UCSD-AML1 (cell line): ENCODE results near the gene ZNF408.

Experiments used
- DNase-seq: peaks from one replicate; lab custom pipeline; 2025; ENCODE audit not compliant: unreplicated experiment; lab: John Stamatoyannopoulos, UW

Gene ZNF408

GRCh38 chr11:46725338-46726205, 24.7 kb downstream of the ZNF408 start:
- DNase-seq = no peak

DNA sequence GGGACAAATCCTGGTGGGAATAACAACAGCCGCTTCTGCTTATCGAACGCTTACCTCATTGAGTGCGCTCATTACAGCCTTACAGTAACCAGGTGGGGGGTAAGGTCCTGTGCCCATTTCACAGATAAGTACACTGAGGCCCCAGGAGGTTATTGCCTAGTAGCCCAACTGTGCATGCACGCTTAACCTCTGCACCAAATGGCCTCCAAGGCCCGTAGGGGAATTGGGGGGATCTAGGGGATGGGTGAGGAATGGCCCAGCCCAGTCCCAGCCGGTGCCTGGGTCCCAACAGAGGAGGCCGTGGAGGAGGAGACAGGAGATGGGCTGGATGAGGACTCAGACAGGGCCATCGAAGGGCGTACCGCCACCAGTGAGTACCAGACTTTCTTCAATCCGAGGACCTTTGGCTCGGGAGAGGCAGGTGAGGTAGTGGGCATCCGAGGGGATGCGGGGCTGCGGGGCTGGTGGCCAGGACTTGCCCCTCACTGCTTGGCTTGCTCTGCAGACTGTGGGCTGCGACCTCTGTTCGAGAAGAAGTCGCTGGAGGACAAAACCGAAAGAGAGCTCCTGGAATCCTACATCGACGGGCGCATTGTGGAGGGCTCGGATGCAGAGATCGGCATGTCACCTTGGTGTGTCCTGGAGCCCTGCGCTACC, 25.5 kb downstream of the ZNF408 start:
- no peak for DNase-seq

- DNase-seq = no peak
Observed at GRCh38 chr11:46727952-46728658, 27.3 kb downstream of the ZNF408 start.

DNA sequence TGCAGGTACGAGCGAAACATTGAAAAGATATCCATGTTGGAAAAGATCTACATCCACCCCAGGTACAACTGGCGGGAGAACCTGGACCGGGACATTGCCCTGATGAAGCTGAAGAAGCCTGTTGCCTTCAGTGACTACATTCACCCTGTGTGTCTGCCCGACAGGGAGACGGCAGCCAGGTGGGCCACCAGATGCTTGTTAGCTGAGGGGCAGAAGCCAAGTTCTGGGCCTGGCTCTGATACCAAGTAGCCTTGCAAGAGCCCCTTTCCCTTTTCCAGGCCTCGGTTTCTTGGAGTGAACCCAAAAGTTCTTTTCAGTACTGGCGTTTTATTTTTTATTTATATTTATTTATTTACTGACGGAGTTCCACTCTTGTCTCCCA, 27.8 kb downstream of the ZNF408 start:
- no peak for DNase-seq

DNA sequence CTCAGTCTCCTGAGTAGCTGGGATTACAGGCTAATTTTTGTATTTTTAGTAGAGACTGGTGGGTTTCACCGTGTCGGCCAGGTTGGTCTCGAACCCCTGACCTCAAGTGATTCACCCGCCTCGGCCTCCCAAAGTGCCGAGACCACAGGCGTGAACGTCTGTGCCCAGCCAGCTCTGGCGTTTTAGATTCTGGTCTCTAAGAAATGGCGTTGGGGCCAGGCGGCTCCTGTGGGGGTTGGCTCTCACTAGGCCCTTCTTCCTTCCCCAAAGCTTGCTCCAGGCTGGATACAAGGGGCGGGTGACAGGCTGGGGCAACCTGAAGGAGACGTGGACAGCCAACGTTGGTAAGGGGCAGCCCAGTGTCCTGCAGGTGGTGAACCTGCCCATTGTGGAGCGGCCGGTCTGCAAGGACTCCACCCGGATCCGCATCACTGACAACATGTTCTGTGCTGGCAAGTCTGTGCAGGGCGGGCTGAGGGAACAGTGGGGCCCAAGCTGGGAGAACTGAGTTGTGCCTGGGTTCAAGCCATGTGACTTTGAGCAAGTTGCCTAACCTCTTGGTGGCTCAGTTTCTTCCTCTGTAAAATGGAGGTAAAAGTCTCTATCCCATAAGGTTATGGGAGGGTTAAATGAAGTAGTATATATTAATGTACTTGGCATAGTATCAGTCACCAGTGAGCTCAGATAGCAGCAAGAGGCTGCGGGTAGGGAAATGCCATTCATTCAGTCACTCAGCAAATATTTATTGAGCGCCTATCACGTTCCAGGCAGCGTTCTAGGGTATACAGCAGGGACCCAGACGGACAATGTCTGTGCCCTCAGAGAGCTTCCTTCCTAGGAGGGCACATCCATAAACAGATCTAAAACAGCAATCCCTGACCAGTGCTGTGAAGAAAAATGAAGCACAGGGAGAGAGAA, 28.5 kb downstream of the ZNF408 start:
- DNase-seq = no peak

DNA sequence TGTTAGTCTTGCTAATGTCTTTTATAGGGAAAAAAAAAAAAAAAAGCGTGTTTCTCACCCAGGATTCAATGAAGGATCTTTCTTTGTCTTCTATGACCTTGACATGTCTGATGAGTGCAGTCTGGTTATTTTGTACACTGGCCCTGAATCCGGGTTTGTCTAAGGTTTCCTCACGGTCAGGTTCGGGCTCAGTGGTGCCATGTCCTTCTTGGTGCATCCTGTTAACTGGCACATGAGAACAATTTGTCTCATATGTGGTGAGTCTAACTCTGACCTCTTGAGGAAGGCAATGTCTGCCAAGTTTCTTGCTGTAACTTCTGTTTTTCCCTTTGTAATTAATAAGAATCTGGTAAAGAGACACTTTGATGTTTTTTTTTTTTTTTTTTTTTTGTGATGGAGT, 30.7 kb downstream of the ZNF408 start:
- DNase-seq = no peak

GRCh38 chr11:46733234-46733633, 32.4 kb downstream of the ZNF408 start:
- no peak for DNase-seq

GRCh38 chr11:46736146-46736545, 35.3 kb downstream of the ZNF408 start:
- DNase-seq = no peak

DNA sequence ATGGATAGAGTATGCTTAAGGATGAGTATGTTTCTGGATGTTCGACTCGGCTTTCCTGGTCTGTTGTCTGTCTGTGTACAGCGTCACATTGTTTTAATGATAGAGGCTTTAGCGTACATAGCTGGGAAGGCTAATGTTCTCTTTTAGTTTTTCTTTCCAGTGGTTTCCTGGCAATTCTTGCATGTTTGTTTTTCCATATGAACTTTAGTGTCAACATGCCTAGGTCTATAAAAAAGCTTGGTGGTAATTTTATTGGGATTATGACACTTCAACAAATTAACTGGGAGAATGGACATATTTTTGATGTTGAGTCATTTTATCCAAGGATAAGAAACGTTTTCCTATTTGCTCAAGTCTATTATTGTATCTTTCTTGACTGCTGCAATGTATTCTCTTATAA, 35.8 kb downstream of the ZNF408 start:
- no peak for DNase-seq

GRCh38 chr11:46737699-46738098, 36.9 kb downstream of the ZNF408 start:
- no peak for DNase-seq

DNA sequence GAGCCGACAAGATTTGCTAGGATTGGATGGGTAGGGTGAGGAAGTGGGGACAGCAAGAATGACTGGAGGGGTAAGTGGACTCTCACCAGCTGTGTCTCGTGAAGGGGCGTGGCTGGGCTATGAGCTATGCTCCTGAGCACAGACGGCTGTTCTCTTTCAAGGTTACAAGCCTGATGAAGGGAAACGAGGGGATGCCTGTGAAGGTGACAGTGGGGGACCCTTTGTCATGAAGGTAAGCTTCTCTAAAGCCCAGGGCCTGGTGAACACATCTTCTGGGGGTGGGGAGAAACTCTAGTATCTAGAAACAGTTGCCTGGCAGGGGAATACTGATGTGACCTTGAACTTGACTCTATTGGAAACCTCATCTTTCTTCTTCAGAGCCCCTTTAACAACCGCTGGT, 38.1 kb downstream of the ZNF408 start:
- DNase-seq = no peak

DNA sequence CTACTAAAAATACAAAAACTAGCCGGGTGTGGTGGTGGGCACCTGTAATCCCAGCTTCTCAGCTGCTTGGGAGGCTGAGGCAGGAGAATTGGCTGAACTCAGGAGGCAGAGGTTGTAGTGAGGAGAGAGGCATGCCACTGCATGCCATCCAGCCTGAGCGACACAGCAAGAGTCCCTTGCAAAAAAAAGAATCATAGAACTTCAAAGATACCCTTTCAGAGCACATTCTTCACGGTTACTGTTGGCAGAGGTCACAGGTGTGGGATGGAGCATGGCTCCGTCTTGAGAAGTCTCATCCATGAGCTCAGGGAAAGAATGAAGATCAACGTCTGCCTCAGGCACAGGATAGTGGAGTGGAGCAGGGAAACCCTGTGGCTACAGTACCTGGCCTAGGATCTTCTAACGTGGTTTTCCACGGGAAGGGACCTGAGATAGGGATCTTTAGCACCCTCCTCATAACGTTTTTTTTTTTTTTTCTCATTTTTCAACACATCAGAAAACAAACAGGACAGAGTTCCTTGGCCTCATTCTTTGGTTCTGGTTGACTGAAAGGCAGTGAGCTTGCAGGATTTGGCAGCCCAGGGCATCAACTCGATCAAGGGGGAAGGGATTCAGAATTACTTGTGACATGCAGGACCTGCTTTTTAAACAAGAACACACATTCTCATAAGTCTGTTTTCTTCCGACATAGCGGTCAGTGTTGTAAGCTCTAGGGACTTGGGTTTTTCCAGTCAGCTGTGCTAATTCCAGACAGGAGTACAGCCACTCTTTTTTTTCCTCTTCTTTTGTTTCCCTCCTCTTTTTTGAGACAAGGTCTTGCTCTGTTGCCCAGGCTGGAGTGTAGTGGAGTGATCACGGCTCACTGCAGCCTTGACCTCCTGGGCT, 41.0 kb downstream of the ZNF408 start:
- DNase-seq = no peak

GRCh38 chr11:46743043-46743442, 42.2 kb downstream of the ZNF408 start:
- DNase-seq = no peak

GRCh38 chr11:46743693-46744339, 43.0 kb downstream of the ZNF408 start:
- DNase-seq = no peak

GRCh38 chr11:46745328-46745727, 44.5 kb downstream of the ZNF408 start:
- no peak for DNase-seq

DNA sequence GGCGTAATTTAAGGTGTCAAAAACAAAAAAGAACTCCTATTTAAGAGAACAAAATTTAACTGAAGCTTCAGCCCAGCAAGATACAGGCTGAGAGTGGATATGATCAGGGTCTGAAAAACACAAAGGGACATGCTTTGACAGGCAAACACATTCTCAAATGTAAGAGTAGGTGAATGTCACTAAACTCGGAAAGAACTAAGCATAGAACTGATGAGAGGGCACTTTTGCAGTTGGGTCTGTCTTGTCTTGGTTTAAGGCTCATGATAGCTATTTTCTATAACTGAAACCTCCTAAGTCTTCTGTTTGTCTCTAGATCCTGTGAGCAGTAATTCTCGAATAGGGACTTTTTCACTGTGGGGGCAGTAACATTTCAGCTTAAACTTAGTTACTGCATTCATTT, 45.2 kb downstream of the ZNF408 start:
- DNase-seq = no peak

GRCh38 chr11:46747150-46747549, 46.3 kb downstream of the ZNF408 start:
- no peak for DNase-seq
